Measurements from ENCODE around the gene RBP5.

DNA sequence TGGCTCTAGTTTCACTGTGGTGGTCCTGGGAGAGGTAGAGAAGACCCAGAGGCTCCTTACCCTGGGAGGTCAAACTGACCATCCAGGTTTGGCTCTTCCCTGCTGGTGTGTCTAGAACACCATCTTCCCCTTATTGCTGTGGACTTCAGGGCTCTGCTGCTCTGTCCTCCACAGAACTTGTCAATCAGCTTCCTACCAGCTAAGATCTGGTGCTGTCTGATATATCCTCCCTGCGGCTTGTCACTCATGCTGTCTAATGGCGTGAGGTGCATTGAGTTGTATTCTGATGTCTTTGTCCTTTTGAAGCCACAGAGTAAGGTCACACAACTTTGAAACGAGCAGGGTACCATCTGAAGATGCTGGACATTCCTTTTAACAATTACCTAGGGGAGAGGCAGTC, 12.5 kb downstream of the RBP5 start:
- TF ChIP-seq, protein P1, sequence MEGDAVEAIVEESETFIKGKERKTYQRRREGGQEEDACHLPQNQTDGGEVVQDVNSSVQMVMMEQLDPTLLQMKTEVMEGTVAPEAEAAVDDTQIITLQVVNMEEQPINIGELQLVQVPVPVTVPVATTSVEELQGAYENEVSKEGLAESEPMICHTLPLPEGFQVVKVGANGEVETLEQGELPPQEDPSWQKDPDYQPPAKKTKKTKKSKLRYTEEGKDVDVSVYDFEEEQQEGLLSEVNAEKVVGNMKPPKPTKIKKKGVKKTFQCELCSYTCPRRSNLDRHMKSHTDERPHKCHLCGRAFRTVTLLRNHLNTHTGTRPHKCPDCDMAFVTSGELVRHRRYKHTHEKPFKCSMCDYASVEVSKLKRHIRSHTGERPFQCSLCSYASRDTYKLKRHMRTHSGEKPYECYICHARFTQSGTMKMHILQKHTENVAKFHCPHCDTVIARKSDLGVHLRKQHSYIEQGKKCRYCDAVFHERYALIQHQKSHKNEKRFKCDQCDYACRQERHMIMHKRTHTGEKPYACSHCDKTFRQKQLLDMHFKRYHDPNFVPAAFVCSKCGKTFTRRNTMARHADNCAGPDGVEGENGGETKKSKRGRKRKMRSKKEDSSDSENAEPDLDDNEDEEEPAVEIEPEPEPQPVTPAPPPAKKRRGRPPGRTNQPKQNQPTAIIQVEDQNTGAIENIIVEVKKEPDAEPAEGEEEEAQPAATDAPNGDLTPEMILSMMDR (conservative IDR thresholded peaks at IDR 0.05; ENCODE audit: low read depth, low read length) = no peak
- no peak for TF ChIP-seq EZH2 (IDR thresholded peaks at IDR 0.05; ENCODE audit: borderline replicate concordance, low read depth, low read length, poor library complexity, severe bottlenecking)

All from A673 (cell line).